Caco-2 (cell line): ENCODE data around the gene PCGF3. TPM values are rescaled to one million over a fixed set of nuclear protein-coding genes. Genes with fewer than 3 reads are reported as not detected.
A peak's percentile ranks its signal among the peaks of the same experiment; 100 is the strongest.

ENCODE experiments used
- BruUV-seq: library from RNA; stranded (reverse); fragments of 400-500 nt; replicated peaks from 2 replicates; lab custom pipeline; 2021; lab: Mats Ljungman, UMichigan
- CTCF ChIA-PET: fragments of 300-600 bp; sonication (Branson Sonifier 250); formaldehyde crosslinking; loops from one replicate; lab custom pipeline; 2022; ENCODE audit warnings: antibody characterized with exemption; lab: Charles Lee
- POLR2A ChIA-PET: fragments of 300-600 bp; sonication (Branson Sonifier 250); formaldehyde crosslinking; loops from one replicate; lab custom pipeline; 2022; ENCODE audit warnings: antibody characterized with exemption; lab: Charles Lee
- DNase-seq, 2 experiments: peaks; one replicate each; pipeline versions ENCODE4 v3.0.0 to v3.0.0-alpha.2; 2020 to 2022
- H3K27me3 ChIP-seq: replicated peaks from 2 replicates; pipeline ENCODE4 v1.6.0; 2011; ENCODE audit warnings: low read length; ENCODE audit not compliant: control insufficient read depth, insufficient read depth
- H3K36me3 ChIP-seq: 2 replicates; pipeline ENCODE4 v1.5.1; 2011; ENCODE audit warnings: low read length; ENCODE audit not compliant: control insufficient read depth, insufficient read depth
- H3K4me1 ChIP-seq: fragments of 250-450 bp; sonication (Bioruptor Pico); 2 replicates; pipeline ENCODE4 v1.5.1; 2020; ENCODE audit warnings: mild to moderate bottlenecking
- H3K4me3 ChIP-seq: 2 replicates; pipeline ENCODE4 v1.5.1; 2011; ENCODE audit warnings: low read depth, mild to moderate bottlenecking, control low read depth, low read length
- H3K9me3 ChIP-seq: fragments of 250-450 bp; sonication (Bioruptor Pico); 2 replicates; pipeline ENCODE4 v1.5.1; 2020; ENCODE audit warnings: mild to moderate bottlenecking, moderate library complexity
- H3K27ac Mint-ChIP-seq: one replicate; pipeline ENCODE4 v1.8.0; 2022; ENCODE audit warnings: mixed read lengths; ENCODE audit not compliant: unreplicated experiment
- H3K27me3 Mint-ChIP-seq: one replicate; pipeline ENCODE4 v1.8.0; 2022; ENCODE audit warnings: mixed read lengths; ENCODE audit not compliant: insufficient read depth, unreplicated experiment
- H3K36me3 Mint-ChIP-seq: one replicate; pipeline ENCODE4 v1.8.0; 2022; ENCODE audit warnings: mild to moderate bottlenecking, mixed read lengths; ENCODE audit not compliant: insufficient read depth, unreplicated experiment
- H3K4me1 Mint-ChIP-seq: one replicate; pipeline ENCODE4 v1.8.0; 2022; ENCODE audit warnings: low read depth, mixed read lengths; ENCODE audit not compliant: unreplicated experiment
- H3K4me3 Mint-ChIP-seq: one replicate; pipeline ENCODE4 v1.8.0; 2022; ENCODE audit warnings: mild to moderate bottlenecking, moderate library complexity, mixed read lengths; ENCODE audit not compliant: unreplicated experiment
- H3K9me3 Mint-ChIP-seq: one replicate; pipeline ENCODE4 v1.8.0; 2022; ENCODE audit warnings: mixed read lengths; ENCODE audit not compliant: unreplicated experiment
- intact Hi-C: fragments of 100-400 bp; cut with micrococcal nuclease; formaldehyde crosslinking; loops from one replicate; pipeline ENCODE4 v1.10.0; 2022; ENCODE audit not compliant: unreplicated experiment
- total RNA-seq: library from RNA; stranded (reverse); gene quantifications from 2 replicates; pipeline ENCODE4 v1.2.3, GENCODE V29; 2022
- TF ChIP-seq, protein P1 (sequence below), 2 experiments: fragments of 200-600 bp in 1 of 2; IDR thresholded peaks; 1 replicate in 1 of 2; 2 replicates in 1 of 2; pipeline versions ENCODE4 v1.5.1 to v1.8.0; 2011 to 2022; ENCODE audit warnings: antibody characterized with exemption in 1 of 2, control low read depth in 1 of 2, inconsistent platforms in 1 of 2, low read depth in 1 of 2, low read length in 1 of 2, mild to moderate bottlenecking in 1 of 2, moderate library complexity in 1 of 2; ENCODE audit not compliant: insufficient read depth in 1 of 2, severe bottlenecking in 1 of 2, unreplicated experiment in 1 of 2

The PCGF3 gene
- total RNA-seq, 1 experiment from 2014 or later: 38.0 TPM

GRCh38 chr4:706834-707598, 1.4 kb downstream of the PCGF3 start:
- Mint-ChIP-seq H3K36me3 (peaks cover 35% of the 10 kb centered on the region), H3K27me3 (no peaks in the 10 kb centered on the region), H3K9me3 (no peaks in the 10 kb centered on the region), H3K4me3 (no peak overlapping the region), H3K27ac (no peak overlapping the region), H3K4me1 (no peaks in the 10 kb centered on the region)
- TF ChIP-seq, protein P1, sequence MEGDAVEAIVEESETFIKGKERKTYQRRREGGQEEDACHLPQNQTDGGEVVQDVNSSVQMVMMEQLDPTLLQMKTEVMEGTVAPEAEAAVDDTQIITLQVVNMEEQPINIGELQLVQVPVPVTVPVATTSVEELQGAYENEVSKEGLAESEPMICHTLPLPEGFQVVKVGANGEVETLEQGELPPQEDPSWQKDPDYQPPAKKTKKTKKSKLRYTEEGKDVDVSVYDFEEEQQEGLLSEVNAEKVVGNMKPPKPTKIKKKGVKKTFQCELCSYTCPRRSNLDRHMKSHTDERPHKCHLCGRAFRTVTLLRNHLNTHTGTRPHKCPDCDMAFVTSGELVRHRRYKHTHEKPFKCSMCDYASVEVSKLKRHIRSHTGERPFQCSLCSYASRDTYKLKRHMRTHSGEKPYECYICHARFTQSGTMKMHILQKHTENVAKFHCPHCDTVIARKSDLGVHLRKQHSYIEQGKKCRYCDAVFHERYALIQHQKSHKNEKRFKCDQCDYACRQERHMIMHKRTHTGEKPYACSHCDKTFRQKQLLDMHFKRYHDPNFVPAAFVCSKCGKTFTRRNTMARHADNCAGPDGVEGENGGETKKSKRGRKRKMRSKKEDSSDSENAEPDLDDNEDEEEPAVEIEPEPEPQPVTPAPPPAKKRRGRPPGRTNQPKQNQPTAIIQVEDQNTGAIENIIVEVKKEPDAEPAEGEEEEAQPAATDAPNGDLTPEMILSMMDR (IDR thresholded peaks at IDR 0.05; ENCODE audit: insufficient read depth in 1 of 2, low read depth in 1 of 2, low read length in 1 of 2, severe bottlenecking in 1 of 2, unreplicated experiment in 1 of 2): no peak
- Histone ChIP-seq H3K4me1 (no peaks in the 10 kb centered on the region), H3K9me3 (no peaks in the 10 kb centered on the region), H3K36me3 (peaks cover 1% of the 10 kb centered on the region; the same call in 1 of the 2 replicates), H3K27me3 (no peaks in the 10 kb centered on the region), H3K4me3 (peak overlapping the region; percentile 31)
- ChIA-PET POLR2A (no interaction called here), CTCF (no interaction called here)
- intact Hi-C loops: no loop called here
- DNase-seq: peak in 1 of 2 experiments; percentile 26
- BruUV-seq: no TSS peak

- Mint-ChIP-seq H3K4me3 (no peak overlapping the region), H3K27ac (no peak overlapping the region), H3K4me1 (no peaks in the 10 kb centered on the region), H3K9me3 (no peaks in the 10 kb centered on the region), H3K36me3 (peaks cover 35% of the 10 kb centered on the region), H3K27me3 (no peaks in the 10 kb centered on the region)
- Histone ChIP-seq H3K27me3 (no peaks in the 10 kb centered on the region), H3K36me3 (peaks cover 1% of the 10 kb centered on the region; the same call in 1 of the 2 replicates), H3K4me1 (no peaks in the 10 kb centered on the region), H3K9me3 (no peaks in the 10 kb centered on the region), H3K4me3 (no peak overlapping the region)
- ChIA-PET POLR2A (interaction anchor here (0.6 kb wide), 1 partner anchor 337 kb away, joined by 4 read pairs; no protein-coding TSS in a partner anchor), CTCF (no interaction called here)
- TF ChIP-seq, protein P1 (IDR thresholded peaks at IDR 0.05; ENCODE audit: insufficient read depth in 1 of 2, low read depth in 1 of 2, low read length in 1 of 2, severe bottlenecking in 1 of 2, unreplicated experiment in 1 of 2): no peak
- BruUV-seq: no TSS peak
- intact Hi-C loops: no loop called here
- DNase-seq: peak in 1 of 2 experiments; percentile 30
Observed at GRCh38 chr4:707929-708630, 2.4 kb downstream of the PCGF3 start.

DNA sequence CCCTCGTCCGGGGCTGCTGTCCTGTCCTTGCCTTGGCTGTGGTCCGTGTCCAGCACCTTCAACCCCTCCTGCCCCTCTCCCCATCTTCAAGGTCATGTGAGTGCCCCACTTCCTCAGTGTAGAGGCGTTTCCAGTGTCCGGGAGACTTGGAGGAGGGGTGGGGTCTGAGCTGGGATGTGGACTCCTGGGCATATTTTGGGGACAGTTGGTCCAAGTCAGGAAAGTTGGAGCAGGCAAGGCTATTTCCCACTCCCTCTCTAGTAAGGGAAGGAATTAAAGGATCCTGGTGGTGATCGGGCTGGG, 3.0 kb downstream of the PCGF3 start:
- Mint-ChIP-seq H3K4me1 (no peaks in the 10 kb centered on the region), H3K27ac (no peak overlapping the region), H3K4me3 (no peak overlapping the region), H3K36me3 (peaks cover 35% of the 10 kb centered on the region), H3K9me3 (no peaks in the 10 kb centered on the region), H3K27me3 (no peaks in the 10 kb centered on the region)
- Histone ChIP-seq H3K36me3 (peaks cover 1% of the 10 kb centered on the region; the same call in 1 of the 2 replicates), H3K27me3 (no peaks in the 10 kb centered on the region), H3K9me3 (no peaks in the 10 kb centered on the region), H3K4me1 (no peaks in the 10 kb centered on the region), H3K4me3 (no peak overlapping the region)
- intact Hi-C loops: no loop called here
- CTCF ChIA-PET: no interaction called here
- TF ChIP-seq, protein P1 (IDR thresholded peaks at IDR 0.05; ENCODE audit: insufficient read depth in 1 of 2, low read depth in 1 of 2, low read length in 1 of 2, severe bottlenecking in 1 of 2, unreplicated experiment in 1 of 2): no peak
- DNase-seq: peak in 1 of 2 experiments; percentile 24
- no TSS peak for BruUV-seq
- POLR2A ChIA-PET: no interaction called here
